Fibroblast of lung (primary cell): ENCODE data around the gene CTDP1. TPM values are rescaled to one million over a fixed set of nuclear protein-coding genes. Genes with fewer than 3 reads are reported as not detected.

Source experiments
- DNase-seq, 2 donors: peaks; one replicate each; pipeline versions ENCODE4 v3.0.0 to v3.0.0-alpha.2; 2010; ENCODE audit warnings: low read depth in 2 of 2
- H2AFZ ChIP-seq: 2 replicates; pipeline ENCODE4 v1.5.1; 2012; ENCODE audit warnings: low read length, control low read depth, inconsistent platforms
- H3K27ac ChIP-seq: 2 replicates; pipeline ENCODE4 v1.5.1; 2011; ENCODE audit warnings: low read length, control low read depth; ENCODE audit not compliant: insufficient read depth
- H3K27me3 ChIP-seq: 2 replicates; pipeline ENCODE4 v1.5.1; 2011; ENCODE audit warnings: mild to moderate bottlenecking, low read length; ENCODE audit not compliant: control insufficient read depth, insufficient read depth
- H3K36me3 ChIP-seq: 2 replicates; pipeline ENCODE4 v1.5.1; 2011; ENCODE audit warnings: low read length; ENCODE audit not compliant: control insufficient read depth, insufficient read depth
- H3K4me1 ChIP-seq: 2 replicates; pipeline ENCODE4 v1.5.1; 2011; ENCODE audit warnings: low read length; ENCODE audit not compliant: control insufficient read depth, insufficient read depth; ENCODE audit errors: extremely low read depth
- H3K4me2 ChIP-seq: 2 replicates; pipeline ENCODE4 v1.5.1; 2011; ENCODE audit warnings: low read length, control low read depth; ENCODE audit not compliant: insufficient read depth; ENCODE audit errors: extremely low read depth
- H3K4me3 ChIP-seq, 4 experiments: fragments of 200-600 bp in 1 of 4; sonication (generic) in 1 of 4; replicated peaks in 1 of 4; 2 replicates each; pipeline ENCODE4 v1.5.1; 2011 to 2016; ENCODE audit warnings: low read length in 4 of 4, low read depth in 3 of 4, mild to moderate bottlenecking in 3 of 4, control low read depth in 2 of 4, inconsistent platforms in 1 of 4, mixed read lengths in 1 of 4; ENCODE audit not compliant: insufficient read depth in 1 of 4; ENCODE audit errors: control extremely low read depth in 1 of 4
- H3K79me2 ChIP-seq: 2 replicates; pipeline ENCODE4 v1.5.1; 2012; ENCODE audit warnings: mild to moderate bottlenecking, low read length, inconsistent platforms; ENCODE audit not compliant: control insufficient read depth, insufficient read depth
- H3K9ac ChIP-seq: 2 replicates; pipeline ENCODE4 v1.5.1; 2011; ENCODE audit warnings: mild to moderate bottlenecking, low read length, control low read depth; ENCODE audit not compliant: insufficient read depth
- H3K9me3 ChIP-seq: 2 replicates; pipeline ENCODE4 v1.5.1; 2012; ENCODE audit warnings: low read depth, low read length; ENCODE audit not compliant: control insufficient read depth, insufficient read depth
- H4K20me1 ChIP-seq: 2 replicates; pipeline ENCODE4 v1.5.1; 2011; ENCODE audit warnings: low read length; ENCODE audit not compliant: control insufficient read depth, insufficient read depth; ENCODE audit errors: extremely low read depth
- CTCF ChIP-seq, 2 donors: IDR thresholded peaks in 1 of 2; conservative IDR thresholded peaks in 1 of 2; 1 replicate in 1 of 2; 2 replicates in 1 of 2; pipeline ENCODE4 v1.5.1; 2011 to 2012; ENCODE audit warnings: low read length in 2 of 2, control low read depth in 1 of 2, inconsistent platforms in 1 of 2, low read depth in 1 of 2, mild to moderate bottlenecking in 1 of 2
- EZH2 ChIP-seq: IDR thresholded peaks from 2 replicates; pipeline ENCODE4 v1.5.1; 2012; ENCODE audit warnings: low read length, control low read depth, mild to moderate bottlenecking; ENCODE audit errors: missing control alignments
- polyA plus RNA-seq, 2 donors: library from polyadenylated mRNA; depleted of rRNA in 1 of 2; stranded (reverse) in 1 of 2; unstranded in 1 of 2; fragments of >200 nt; gene quantifications; 2 replicates each; pipeline ENCODE4 v1.2.1, GENCODE V29; 2011 to 2012; ENCODE audit warnings: missing spikeins in 1 of 2
- total RNA-seq: library from RNA; depleted of rRNA; stranded (reverse); fragments of >200 nt; gene quantifications from 2 replicates; pipeline ENCODE4 v1.2.1, GENCODE V29; 2014

The CTDP1 gene
- total and polyA plus RNA-seq, 2 donors (not counting 1 experiment from before 2014, with no cell fraction given) = 6.4 to 24.8 TPM

DNA sequence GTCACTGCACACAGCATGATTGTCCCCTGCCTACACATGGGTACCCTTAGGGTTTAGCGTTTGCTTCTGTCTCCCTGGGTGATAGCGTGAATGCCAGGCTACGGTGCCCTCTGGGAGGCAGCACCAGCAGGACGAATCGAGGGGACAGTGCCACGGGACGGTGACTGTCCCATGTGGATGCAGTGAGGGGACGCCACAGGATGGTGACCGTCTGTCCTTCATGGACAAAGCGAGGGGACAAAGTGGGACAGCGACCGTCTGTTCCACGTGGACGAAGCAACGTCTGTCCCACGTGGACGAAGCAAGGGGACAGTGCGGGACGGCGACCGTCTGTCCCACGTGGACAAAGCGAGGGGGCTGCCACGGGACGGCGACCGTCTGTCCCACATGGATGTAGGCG, 25.7 kb downstream of the CTDP1 start:
- Histone ChIP-seq H3K27ac (no peak overlapping the region), H3K9ac (no peak overlapping the region), H3K4me1 (no peaks in the 10 kb centered on the region), H3K9me3 (no peaks in the 10 kb centered on the region), H3K4me2 (no peak overlapping the region), H4K20me1 (no peaks in the 10 kb centered on the region), H3K79me2 (peaks cover 5% of the 10 kb centered on the region), H2AFZ (no peak overlapping the region), H3K4me3 (no peak overlapping the region), H3K36me3 (peaks cover 9% of the 10 kb centered on the region), H3K27me3 (no peaks in the 10 kb centered on the region)
- no peak for DNase-seq
- TF ChIP-seq EZH2 (no peak), CTCF (conservative IDR thresholded peaks at IDR 0.05 in 1 of 2, IDR thresholded peaks at IDR 0.05 in 1 of 2; ENCODE audit: low read depth in 1 of 2, low read length in 2 of 2) (no peak)

DNA sequence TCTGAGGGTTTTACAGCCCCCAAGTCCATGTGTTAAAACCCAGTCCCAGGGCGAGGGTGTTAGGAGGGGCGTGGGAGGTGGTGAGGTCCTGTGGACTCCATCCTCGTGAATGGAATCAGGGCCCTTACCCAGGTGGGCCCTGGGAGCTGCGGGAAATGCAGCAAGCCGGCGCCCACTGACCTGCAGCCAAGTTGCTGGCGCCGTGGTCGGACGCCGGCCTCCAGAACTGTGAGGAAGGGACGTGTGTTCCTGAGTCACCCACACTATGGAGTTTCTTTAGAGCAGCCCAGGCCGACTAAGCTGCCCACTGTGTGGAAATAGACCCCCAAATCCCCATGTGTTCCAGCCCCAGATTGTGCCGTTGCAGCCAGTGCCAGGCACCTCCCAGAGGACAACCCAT, 26.4 kb downstream of the CTDP1 start:
- no peak overlapping the region for H3K27ac ChIP-seq
- TF ChIP-seq EZH2 (no peak), CTCF (conservative IDR thresholded peaks at IDR 0.05 in 1 of 2, IDR thresholded peaks at IDR 0.05 in 1 of 2; ENCODE audit: low read depth in 1 of 2, low read length in 2 of 2) (no peak)
- no peak overlapping the region for H2AFZ ChIP-seq
- H3K4me2 ChIP-seq = no peak overlapping the region
- H3K4me3 ChIP-seq = no peak overlapping the region
- no peak for DNase-seq
- H3K36me3 ChIP-seq = peaks cover 10% of the 10 kb centered on the region
- H3K79me2 ChIP-seq = peaks cover 5% of the 10 kb centered on the region
- no peak overlapping the region for H3K9ac ChIP-seq
- H3K9me3 ChIP-seq = no peaks in the 10 kb centered on the region
- H3K27me3 ChIP-seq = no peaks in the 10 kb centered on the region
- H4K20me1 ChIP-seq = no peaks in the 10 kb centered on the region
- no peaks in the 10 kb centered on the region for H3K4me1 ChIP-seq

DNA sequence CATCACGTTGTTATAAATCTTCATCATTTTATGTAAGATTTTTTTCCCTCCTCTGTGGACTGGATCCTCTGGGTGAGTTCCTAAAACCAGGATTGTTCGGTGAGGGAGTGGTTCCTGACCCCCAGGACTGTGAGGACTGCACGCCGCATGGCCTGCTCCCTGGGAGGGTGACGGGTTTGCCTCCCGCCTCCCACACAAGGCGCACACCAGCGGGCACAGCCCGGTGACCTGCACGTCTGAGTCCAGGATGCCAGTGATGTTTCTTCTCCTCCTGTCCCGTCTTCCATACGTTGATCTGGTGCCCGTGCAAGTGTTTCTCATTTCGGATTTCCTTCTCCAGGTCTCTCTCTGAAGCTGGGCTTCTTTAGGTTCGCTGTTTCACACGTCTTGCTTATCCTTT, 27.1 kb downstream of the CTDP1 start:
- Histone ChIP-seq H3K4me2 (no peak overlapping the region), H3K27ac (no peak overlapping the region), H3K27me3 (no peaks in the 10 kb centered on the region), H3K9me3 (no peaks in the 10 kb centered on the region), H3K4me1 (no peaks in the 10 kb centered on the region), H3K4me3 (no peak overlapping the region), H3K36me3 (peaks cover 10% of the 10 kb centered on the region), H3K9ac (no peak overlapping the region), H2AFZ (no peak overlapping the region), H3K79me2 (peaks cover 5% of the 10 kb centered on the region), H4K20me1 (no peaks in the 10 kb centered on the region)
- no peak for DNase-seq
- TF ChIP-seq EZH2 (no peak), CTCF (conservative IDR thresholded peaks at IDR 0.05 in 1 of 2, IDR thresholded peaks at IDR 0.05 in 1 of 2; ENCODE audit: low read depth in 1 of 2, low read length in 2 of 2) (no peak)
